ENCODE results near the gene EXOC6. TPM values are rescaled to one million over a fixed set of nuclear protein-coding genes. Genes with fewer than 3 reads are reported as not detected.

Gene EXOC6
- total RNA-seq, 4 donors from 2014 or later: 5.9 to 16.6 (median 11.2) TPM

GRCh38 chr10:93072225-93072712 lies 223.9 kb downstream of the EXOC6 start:
- Histone ChIP-seq H3K27me3 (peaks cover 0 to 84% of the 10 kb centered on the region in 2 donors), H3K4me1 (peaks cover 0 to 54% (median 34%) of the 10 kb centered on the region in 4 donors), H3K9me3 (no peaks in the 10 kb centered on the region), H3K27ac (no peak overlapping the region), H3K36me3 (no peaks in the 10 kb centered on the region), H3K4me3 (peak overlapping the region in 2 of 4 donors; percentile 16 to 33)
- TF ChIP-seq CTCF (IDR thresholded peaks at IDR 0.05) (no peak), POLR2A (IDR thresholded peaks at IDR 0.05) (no peak), EP300 (IDR thresholded peaks at IDR 0.05) (no peak)
- DNase-seq (ENCODE audit: low spot score in 2 of 2): no peak
- 2 to 3% methylated on average over 16 to 20 of the region's 27 CpGs for WGBS, 2 donors

- TF ChIP-seq EP300 (IDR thresholded peaks at IDR 0.05) (no peak), POLR2A (IDR thresholded peaks at IDR 0.05) (no peak)
- peak overlapping the region in 3 of 4 donors; percentile 7 to 44 (median 27) for H3K4me3 ChIP-seq
- no peaks in the 10 kb centered on the region for H3K9me3 ChIP-seq
- H3K36me3 ChIP-seq: no peaks in the 10 kb centered on the region
- peaks cover 0 to 54% (median 34%) of the 10 kb centered on the region in 4 donors for H3K4me1 ChIP-seq
- WGBS, 2 donors: 1 to 6% methylated on average over 27 to 28 of the region's 34 CpGs
- DNase-seq (ENCODE audit: low spot score in 2 of 2): no peak
- peaks cover 0 to 78% of the 10 kb centered on the region in 2 donors for H3K27me3 ChIP-seq
- no peak overlapping the region for H3K27ac ChIP-seq
Observed at GRCh38 chr10:93072713-93073538, 224.6 kb downstream of the EXOC6 start.

- WGBS, 2 donors: 0 to 1% methylated on average over 25 to 38 of the region's 52 CpGs
Observed at GRCh38 chr10:93073539-93074146, 225.3 kb downstream of the EXOC6 start, which contains the start of gene CYP26A1. CYP26A1 (plus strand) TSS chr10:93073893; CDS start chr10:93073935, 42 bp downstream.

GRCh38 chr10:93074147-93074596 lies 225.9 kb downstream of the EXOC6 start:
- no peaks in the 10 kb centered on the region for H3K36me3 ChIP-seq
- no peaks in the 10 kb centered on the region for H3K9me3 ChIP-seq
- H3K27me3 ChIP-seq: peaks cover 0 to 65% of the 10 kb centered on the region in 2 donors
- H3K27ac ChIP-seq: no peak overlapping the region
- peak overlapping the region in 3 of 4 donors; percentile 7 to 44 (median 27) for H3K4me3 ChIP-seq
- peaks cover 0 to 41% (median 32%) of the 10 kb centered on the region in 4 donors for H3K4me1 ChIP-seq
- no peak for DNase-seq (ENCODE audit: low spot score in 2 of 2)
- 1% methylated on average over 18 to 37 of the region's 40 CpGs for WGBS, 2 donors
- no peak for TF ChIP-seq POLR2A (IDR thresholded peaks at IDR 0.05)

More at GRCh38 chr10:93073539-93074146, 225.3 kb downstream of the EXOC6 start, which contains the start of gene CYP26A1:
- Histone ChIP-seq H3K4me3 (peak within 1 kb of the TSS in 3 of 4 donors; percentile 7 to 44 (median 27)), H3K36me3 (no peaks in the 10 kb centered on the region), H3K4me1 (peaks cover 0 to 46% (median 32%) of the 10 kb centered on the region in 4 donors), H3K27me3 (peaks cover 0 to 71% of the 10 kb centered on the region in 2 donors), H3K9me3 (no peaks in the 10 kb centered on the region), H3K27ac (no peak within 1 kb of the TSS)
- TF ChIP-seq EP300 (IDR thresholded peaks at IDR 0.05) (no peak), CTCF (IDR thresholded peaks at IDR 0.05) (no peak)
- DNase-seq (ENCODE audit: low spot score in 2 of 2): no peak

GRCh38 chr10:93074597-93075368 lies 226.5 kb downstream of the EXOC6 start:
- H3K27me3 ChIP-seq: peaks cover 0 to 59% of the 10 kb centered on the region in 2 donors
- no peak for DNase-seq (ENCODE audit: low spot score in 2 of 2)
- H3K27ac ChIP-seq: no peak overlapping the region
- peaks cover 0 to 41% (median 32%) of the 10 kb centered on the region in 4 donors for H3K4me1 ChIP-seq
- H3K4me3 ChIP-seq: peak overlapping the region in 1 of 4 donors; percentile 44
- H3K9me3 ChIP-seq: no peaks in the 10 kb centered on the region
- no peak for TF ChIP-seq CTCF (IDR thresholded peaks at IDR 0.05)
- TF ChIP-seq EP300 (IDR thresholded peaks at IDR 0.05): no peak
- TF ChIP-seq POLR2A (IDR thresholded peaks at IDR 0.05): no peak
- 2 to 5% methylated on average over 14 to 53 of the region's 67 CpGs for WGBS, 2 donors
- H3K36me3 ChIP-seq: no peaks in the 10 kb centered on the region
